CD4-positive, alpha-beta T cell treated with Interleukin-6 for 4 hours (primary cell): Measurements from ENCODE around the gene RAB7A.
A peak's percentile ranks its signal among the peaks of the same experiment; 100 is the strongest.
"Not testable (repeated sequence)": the region's sequence is repeated elsewhere in the genome, so short reads cannot be mapped to it uniquely, and the experiment has no call there.

Source experiments
- DNase-seq: peaks from one replicate; pipeline ENCODE4 v3.0.0-alpha.2; 2020; ENCODE audit warnings: mixed read lengths

Gene RAB7A

DNA sequence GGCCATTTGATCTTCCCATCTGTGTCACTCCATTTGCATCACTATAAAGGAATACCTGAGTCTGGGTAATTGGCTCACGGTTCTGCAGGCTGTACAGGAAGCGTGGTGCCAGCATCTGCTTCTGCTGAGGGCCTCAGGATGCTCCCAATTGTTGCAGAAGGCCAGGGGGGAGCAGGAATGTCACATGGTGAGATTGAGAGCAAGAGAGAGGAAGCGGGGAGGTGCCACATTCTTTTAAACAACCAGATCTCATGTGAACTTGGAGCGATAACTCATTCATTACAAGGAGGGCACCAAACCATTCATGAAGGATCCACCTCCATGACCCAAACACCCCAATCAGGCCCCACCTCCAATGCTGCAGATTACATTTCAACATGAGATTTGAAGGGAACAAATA, 13.1 kb upstream of the RAB7A start:
- DNase-seq: no peak

- peak; percentile 54 for DNase-seq
Observed at GRCh38 chr3:128714887-128715491, 11.0 kb upstream of the RAB7A start.

DNA sequence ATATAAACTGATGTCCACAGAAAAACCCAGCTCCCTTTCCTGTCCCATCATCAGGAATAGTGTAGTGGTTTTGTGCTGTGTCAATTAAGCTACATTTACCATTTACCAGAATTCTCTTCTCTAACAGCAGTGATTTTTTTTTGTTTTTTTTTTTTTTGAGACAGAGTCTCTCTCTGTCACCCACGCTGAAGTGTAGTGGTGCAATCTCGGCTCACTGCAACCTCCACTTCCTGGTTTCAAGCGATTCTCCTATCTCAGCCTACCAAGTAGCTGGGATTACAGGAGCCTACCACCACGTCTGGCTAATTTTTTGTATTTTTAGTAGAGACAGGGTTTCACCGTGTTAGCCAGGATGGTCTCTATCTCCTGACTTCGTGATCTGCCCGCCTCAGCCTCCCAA, 7.1 kb upstream of the RAB7A start:
- DNase-seq: peak; percentile 11

GRCh38 chr3:128720891-128721290, 5.1 kb upstream of the RAB7A start:
- no peak for DNase-seq

DNA sequence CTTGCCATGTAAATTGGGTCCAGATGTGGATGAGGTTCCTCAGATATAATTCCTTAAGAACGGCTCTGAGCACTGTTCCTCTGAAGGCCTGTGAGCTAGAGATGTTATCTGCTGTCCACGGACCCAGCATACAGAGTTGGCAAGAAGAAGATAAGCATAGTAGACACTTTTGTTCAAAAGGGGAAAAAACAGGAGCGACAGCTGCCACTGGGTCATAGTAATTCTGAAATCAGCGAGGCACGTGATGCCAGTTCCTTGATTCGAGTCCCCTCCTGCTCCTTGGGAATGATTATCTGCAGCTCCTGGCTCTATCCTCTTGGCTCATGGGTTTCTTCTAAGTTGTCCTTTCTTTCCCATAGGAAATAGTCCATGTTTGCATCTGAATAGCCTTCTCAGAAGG, 2.5 kb upstream of the RAB7A start:
- no peak for DNase-seq

DNA sequence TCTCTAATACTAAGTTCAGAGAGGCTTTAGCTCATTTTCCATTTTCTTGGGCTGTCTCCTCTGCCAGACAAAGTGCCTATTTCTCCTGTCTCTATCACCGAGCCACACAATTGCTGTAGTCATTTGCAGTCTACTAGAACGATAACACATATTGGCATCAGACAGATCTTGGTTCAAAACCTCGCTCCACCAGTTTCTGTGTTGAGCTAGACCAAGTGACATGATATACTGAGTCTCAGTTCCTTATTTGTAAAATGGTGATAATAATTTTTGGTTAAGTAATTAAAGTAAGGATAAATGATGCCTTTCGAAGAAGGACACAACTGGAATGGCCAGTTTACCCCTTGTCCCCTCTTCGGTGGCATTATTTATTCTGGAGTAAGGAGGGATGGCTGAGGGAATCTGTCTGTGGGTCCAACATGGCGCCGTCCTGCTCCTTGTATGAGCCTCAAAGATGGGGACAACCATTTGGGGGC, 398 bp upstream of the RAB7A start:
- no peak for DNase-seq

- no peak for DNase-seq
Observed at GRCh38 chr3:128727059-128727458, 1.1 kb downstream of the RAB7A start.

GRCh38 chr3:128727485-128727884, 1.5 kb downstream of the RAB7A start:
- no peak for DNase-seq

DNA sequence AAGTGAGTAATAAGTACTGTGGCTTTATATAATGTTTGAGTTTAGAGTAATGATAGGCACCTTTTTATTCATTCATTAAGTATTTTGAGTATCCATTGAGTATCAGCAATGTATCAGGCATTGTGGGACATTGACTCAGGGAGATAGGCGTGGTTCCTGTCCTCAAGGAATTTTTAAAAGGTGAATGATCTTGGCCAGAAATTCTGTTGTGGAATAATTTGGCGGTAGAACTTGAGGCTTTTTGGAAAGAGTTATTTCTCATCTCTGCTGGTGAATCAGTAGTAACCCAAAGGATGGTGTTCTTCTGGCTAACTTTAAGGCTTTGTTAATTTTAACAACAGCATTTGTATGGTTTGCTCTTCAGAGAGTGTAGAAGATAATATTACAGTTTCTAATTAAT, 2.0 kb downstream of the RAB7A start:
- DNase-seq: no peak

GRCh38 chr3:128728521-128728920, 2.5 kb downstream of the RAB7A start:
- not testable (repeated sequence) for DNase-seq

DNA sequence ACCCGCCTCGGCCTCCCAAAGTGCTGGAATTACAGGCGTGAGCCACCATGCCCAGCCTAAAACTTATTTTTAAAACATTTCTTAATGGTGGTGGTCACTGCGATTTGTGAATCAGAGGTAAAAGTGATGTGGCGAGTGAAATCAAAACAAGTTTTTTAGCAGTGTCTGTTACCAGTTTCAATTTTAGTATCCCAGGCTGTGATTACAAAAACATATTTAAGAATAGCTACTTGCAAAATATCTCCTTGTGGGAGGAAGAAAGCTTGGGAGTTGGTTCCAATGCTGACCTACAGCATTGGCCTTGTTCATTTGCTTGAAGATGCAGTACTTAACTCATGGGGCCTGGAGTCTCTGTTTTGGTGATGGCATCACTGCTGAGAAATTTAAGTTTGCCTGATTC, 4.5 kb downstream of the RAB7A start:
- no peak for DNase-seq

- no peak for DNase-seq
Observed at GRCh38 chr3:128734523-128735189, 8.7 kb downstream of the RAB7A start.

- no peak for DNase-seq
Observed at GRCh38 chr3:128735287-128735686, 9.3 kb downstream of the RAB7A start.

- DNase-seq: no peak
Observed at GRCh38 chr3:128735884-128736283, 9.9 kb downstream of the RAB7A start.

DNA sequence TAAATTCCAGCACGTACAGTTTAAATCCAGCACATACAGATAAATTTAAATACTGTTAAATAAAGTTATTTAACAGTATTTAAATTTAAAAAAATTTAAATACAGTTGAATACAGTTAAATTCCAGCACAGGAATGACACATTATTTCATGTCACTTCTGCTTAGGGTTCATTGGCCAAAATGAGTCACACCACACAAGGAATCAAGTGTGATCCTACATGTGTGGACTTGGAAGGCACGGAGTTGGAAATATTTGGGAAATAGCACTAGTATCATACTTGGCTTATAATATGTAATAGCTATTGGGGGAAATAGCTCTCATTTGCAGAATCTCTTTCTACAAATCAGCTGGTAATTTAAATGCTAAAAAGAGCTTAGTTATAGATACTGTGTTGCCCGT, 10.6 kb downstream of the RAB7A start:
- DNase-seq: no peak

DNA sequence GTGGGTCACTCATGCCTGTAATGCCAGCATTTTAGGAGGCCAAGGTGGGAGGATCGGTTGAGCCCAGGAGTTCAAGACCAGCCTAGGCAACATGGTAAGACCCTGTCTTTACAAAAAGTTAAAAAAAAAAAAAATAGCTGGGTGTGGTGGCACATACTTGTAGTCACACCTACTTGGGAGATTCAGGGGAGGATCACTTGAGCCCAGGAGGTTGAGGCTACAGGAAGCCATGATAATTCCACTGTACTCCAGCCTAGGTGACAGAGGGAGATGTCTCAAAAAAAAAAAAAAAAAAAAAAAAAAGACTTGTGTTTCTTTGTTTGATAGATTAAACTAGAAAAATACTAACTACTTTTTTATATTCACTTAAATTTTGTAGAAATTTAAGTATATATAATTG, 14.6 kb downstream of the RAB7A start:
- no peak for DNase-seq

DNA sequence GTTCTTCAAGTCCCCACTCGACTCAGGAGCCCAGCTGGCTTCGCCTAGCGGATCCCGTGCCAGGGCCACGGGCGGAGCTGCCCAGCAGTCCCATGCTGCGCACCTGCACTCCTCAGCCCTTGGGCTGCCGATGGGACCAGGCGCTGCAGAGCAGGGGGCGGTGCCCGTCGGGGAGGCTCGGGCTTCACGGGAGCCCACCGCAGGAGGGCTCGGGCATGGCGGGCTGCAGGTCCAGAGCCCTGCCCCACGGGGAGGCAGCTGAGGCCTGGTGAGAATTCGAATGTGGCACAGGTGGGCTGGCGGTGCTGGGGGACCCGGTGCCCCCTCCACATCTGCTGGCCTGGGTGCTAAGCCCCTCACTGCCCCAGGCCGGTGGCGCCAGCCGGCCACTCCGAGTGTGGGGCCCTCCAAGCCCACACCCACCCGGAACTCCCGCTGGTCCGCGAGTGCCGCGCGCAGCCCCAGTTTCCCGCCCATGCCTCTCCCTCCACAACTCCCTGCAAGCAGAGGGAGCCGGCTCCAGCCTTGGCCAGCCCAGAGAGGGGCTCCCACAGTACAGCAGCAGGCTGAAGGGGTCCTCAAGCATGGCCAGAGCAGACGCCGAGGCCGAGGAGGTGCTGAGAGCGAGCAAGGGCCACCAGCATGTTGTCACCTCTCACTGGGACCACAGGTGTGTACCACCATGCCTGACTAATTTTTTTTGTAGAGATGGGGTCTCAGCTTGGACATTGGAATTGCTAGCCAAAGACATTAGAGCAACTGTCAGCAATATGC, 17.0 kb downstream of the RAB7A start:
- DNase-seq: no peak

DNA sequence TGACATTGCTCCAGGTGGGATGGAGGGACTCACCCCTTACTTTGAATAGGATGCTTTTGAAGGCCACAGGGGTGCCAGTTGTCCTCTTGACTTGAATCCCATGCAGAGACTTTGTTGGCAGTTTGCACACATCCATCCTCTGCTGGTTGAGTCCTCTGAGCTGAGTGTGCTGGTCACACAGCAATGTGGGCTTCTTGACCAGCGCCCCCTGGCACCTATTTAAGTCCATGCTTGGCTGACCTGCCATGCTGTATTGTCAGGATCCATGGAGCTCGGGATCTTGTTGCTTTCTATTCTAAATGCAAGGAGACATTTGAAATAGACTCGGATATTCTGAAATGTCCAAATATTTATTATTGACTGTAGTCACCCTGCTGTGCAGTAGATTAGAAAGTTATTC, 19.8 kb downstream of the RAB7A start:
- no peak for DNase-seq

- no peak for DNase-seq
Observed at GRCh38 chr3:128746881-128747280, 20.9 kb downstream of the RAB7A start.

- DNase-seq: no peak
Observed at GRCh38 chr3:128748557-128748956, 22.6 kb downstream of the RAB7A start.

DNA sequence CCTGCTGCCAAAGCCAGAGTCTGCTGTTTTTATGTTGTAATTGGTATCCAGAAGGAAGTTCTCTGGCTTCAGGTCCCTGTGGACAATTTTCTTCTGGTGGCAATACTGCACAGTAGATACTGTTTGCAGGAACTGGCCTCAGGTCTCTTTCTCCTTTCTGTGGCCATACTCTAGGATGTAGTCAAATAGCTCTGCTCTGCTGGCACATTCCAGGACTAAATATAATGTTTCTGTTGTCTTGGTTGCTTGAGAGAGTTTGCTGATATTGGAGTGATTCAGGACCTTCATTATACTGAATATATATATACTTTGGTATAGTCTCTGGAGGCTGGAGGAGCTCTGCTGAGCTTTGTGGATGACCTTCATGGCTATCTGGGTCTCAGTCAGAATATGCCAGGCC, 23.1 kb downstream of the RAB7A start:
- no peak for DNase-seq

- not testable (repeated sequence) for DNase-seq
Observed at GRCh38 chr3:128749561-128749960, 23.6 kb downstream of the RAB7A start.

- no peak for DNase-seq
Observed at GRCh38 chr3:128753715-128754114, 27.7 kb downstream of the RAB7A start.

- no peak for DNase-seq
Observed at GRCh38 chr3:128760042-128760441, 34.1 kb downstream of the RAB7A start.
